PC-9 (cell line): ENCODE data around the gene PALMD. TPM values are rescaled to one million over a fixed set of nuclear protein-coding genes. Genes with fewer than 3 reads are reported as not detected.

Experiments used
- BruUV-seq: library from RNA; stranded (reverse); fragments of 400-500 nt; replicated peaks from 2 replicates; lab custom pipeline; 2021; lab: Mats Ljungman, UMichigan
- CTCF ChIA-PET: fragments of 300-600 bp; sonication (Branson Sonifier 250); formaldehyde crosslinking; loops from one replicate; lab custom pipeline; 2022; ENCODE audit warnings: antibody characterized with exemption; lab: Charles Lee
- POLR2A ChIA-PET: fragments of 300-600 bp; sonication (Branson Sonifier 250); formaldehyde crosslinking; loops from one replicate; lab custom pipeline; 2022; ENCODE audit warnings: antibody characterized with exemption; ENCODE audit not compliant: unreplicated experiment; lab: Charles Lee
- DNase-seq, 2 experiments: peaks; one replicate each; pipeline versions ENCODE4 v3.0.0 to v3.0.0-alpha.2; 2015 to 2022; ENCODE audit warnings: mixed read lengths in 1 of 2
- H2AFZ ChIP-seq: fragments of 200-600 bp; sonication (generic); 2 replicates; pipeline ENCODE4 v1.8.1; 2017; ENCODE audit warnings: antibody characterized with exemption
- H3F3A ChIP-seq: fragments of 200-600 bp; sonication (generic); 2 replicates; pipeline ENCODE4 v1.8.1; 2017; ENCODE audit warnings: antibody characterized with exemption, mild to moderate bottlenecking, low read depth; ENCODE audit not compliant: insufficient read depth
- H3K27ac ChIP-seq: fragments of 200-600 bp; sonication (generic); 2 replicates; pipeline ENCODE4 v1.6.1; 2016; ENCODE audit warnings: mixed run types
- H3K27me3 ChIP-seq: fragments of 200-600 bp; sonication (generic); 2 replicates; pipeline ENCODE4 v1.6.1; 2016; ENCODE audit warnings: low read depth, mixed run types; ENCODE audit not compliant: insufficient read depth
- H3K36me3 ChIP-seq: fragments of 200-600 bp; sonication (generic); 2 replicates; pipeline ENCODE4 v1.6.1; 2016; ENCODE audit warnings: low read depth, mixed run types
- H3K4me1 ChIP-seq: fragments of 200-600 bp; sonication (generic); replicated peaks from 2 replicates; pipeline ENCODE4 v1.6.1; 2016; ENCODE audit warnings: mixed run types; ENCODE audit not compliant: insufficient read depth
- H3K4me2 ChIP-seq: fragments of 200-600 bp; sonication (generic); 2 replicates; pipeline ENCODE4 v1.6.1; 2017; ENCODE audit warnings: mixed run types
- H3K4me3 ChIP-seq: fragments of 200-600 bp; sonication (generic); 2 replicates; pipeline ENCODE4 v1.6.1; 2016; ENCODE audit warnings: mixed run types
- H3K79me2 ChIP-seq: fragments of 200-600 bp; sonication (generic); 2 replicates; pipeline ENCODE4 v1.6.1; 2017; ENCODE audit warnings: low read depth, mixed run types
- H3K9me2 ChIP-seq: fragments of 200-600 bp; sonication (generic); 2 replicates; pipeline ENCODE4 v1.8.1; 2017; ENCODE audit warnings: mild to moderate bottlenecking; ENCODE audit not compliant: insufficient read depth
- H3K9me3 ChIP-seq: fragments of 200-600 bp; sonication (generic); 2 replicates; pipeline ENCODE4 v1.8.1; 2016; ENCODE audit warnings: low read depth; ENCODE audit not compliant: insufficient read depth
- H4K20me1 ChIP-seq: fragments of 200-600 bp; sonication (generic); 2 replicates; pipeline ENCODE4 v1.8.1; 2017; ENCODE audit not compliant: insufficient read depth
- EZH2 ChIP-seq: fragments of 200-600 bp; sonication (generic); IDR thresholded peaks from 2 replicates; pipeline ENCODE4 v1.8.0; 2017; ENCODE audit warnings: antibody characterized with exemption, low read depth
- intact Hi-C: fragments of 100-400 bp; cut with micrococcal nuclease; formaldehyde crosslinking; loops from one replicate; pipeline ENCODE4 v1.10.0; 2022; ENCODE audit not compliant: unreplicated experiment
- total RNA-seq: library from RNA; stranded (reverse); gene quantifications from 2 replicates; pipeline ENCODE4 v1.2.3, GENCODE V29; 2021
- TF ChIP-seq, protein P1 (sequence below): fragments of 200-600 bp; sonication (generic); conservative IDR thresholded peaks from 2 replicates; pipeline ENCODE4 v1.6.1; 2017; ENCODE audit warnings: mixed run types, antibody characterized with exemption, mild to moderate bottlenecking, moderate library complexity

PALMD gene
- total RNA-seq, 1 experiment from 2014 or later: 0.68 TPM

GRCh38 chr1:99613716-99614115 lies 32.2 kb upstream of the PALMD start:
- Histone ChIP-seq H4K20me1 (no peaks in the 10 kb centered on the region; the same call in 1 of the 2 replicates), H3K36me3 (no peaks in the 10 kb centered on the region), H3K79me2 (no peaks in the 10 kb centered on the region), H3K4me3 (no peak overlapping the region), H3K4me2 (no peak overlapping the region), H3K4me1 (no peaks in the 10 kb centered on the region), H3K9me2 (peaks cover 5% of the 10 kb centered on the region; the same call in 1 of the 2 replicates), H3F3A (no peaks in the 10 kb centered on the region), H3K9me3 (no peaks in the 10 kb centered on the region), H3K27me3 (no peaks in the 10 kb centered on the region), H2AFZ (no peak overlapping the region), H3K27ac (no peak overlapping the region)
- no TSS peak for BruUV-seq
- intact Hi-C loops: no loop called here
- POLR2A ChIA-PET: no interaction called here
- TF ChIP-seq, protein P1, sequence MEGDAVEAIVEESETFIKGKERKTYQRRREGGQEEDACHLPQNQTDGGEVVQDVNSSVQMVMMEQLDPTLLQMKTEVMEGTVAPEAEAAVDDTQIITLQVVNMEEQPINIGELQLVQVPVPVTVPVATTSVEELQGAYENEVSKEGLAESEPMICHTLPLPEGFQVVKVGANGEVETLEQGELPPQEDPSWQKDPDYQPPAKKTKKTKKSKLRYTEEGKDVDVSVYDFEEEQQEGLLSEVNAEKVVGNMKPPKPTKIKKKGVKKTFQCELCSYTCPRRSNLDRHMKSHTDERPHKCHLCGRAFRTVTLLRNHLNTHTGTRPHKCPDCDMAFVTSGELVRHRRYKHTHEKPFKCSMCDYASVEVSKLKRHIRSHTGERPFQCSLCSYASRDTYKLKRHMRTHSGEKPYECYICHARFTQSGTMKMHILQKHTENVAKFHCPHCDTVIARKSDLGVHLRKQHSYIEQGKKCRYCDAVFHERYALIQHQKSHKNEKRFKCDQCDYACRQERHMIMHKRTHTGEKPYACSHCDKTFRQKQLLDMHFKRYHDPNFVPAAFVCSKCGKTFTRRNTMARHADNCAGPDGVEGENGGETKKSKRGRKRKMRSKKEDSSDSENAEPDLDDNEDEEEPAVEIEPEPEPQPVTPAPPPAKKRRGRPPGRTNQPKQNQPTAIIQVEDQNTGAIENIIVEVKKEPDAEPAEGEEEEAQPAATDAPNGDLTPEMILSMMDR: no peak
- no peak for TF ChIP-seq EZH2
- no peak for DNase-seq
- CTCF ChIA-PET: no interaction called here

DNA sequence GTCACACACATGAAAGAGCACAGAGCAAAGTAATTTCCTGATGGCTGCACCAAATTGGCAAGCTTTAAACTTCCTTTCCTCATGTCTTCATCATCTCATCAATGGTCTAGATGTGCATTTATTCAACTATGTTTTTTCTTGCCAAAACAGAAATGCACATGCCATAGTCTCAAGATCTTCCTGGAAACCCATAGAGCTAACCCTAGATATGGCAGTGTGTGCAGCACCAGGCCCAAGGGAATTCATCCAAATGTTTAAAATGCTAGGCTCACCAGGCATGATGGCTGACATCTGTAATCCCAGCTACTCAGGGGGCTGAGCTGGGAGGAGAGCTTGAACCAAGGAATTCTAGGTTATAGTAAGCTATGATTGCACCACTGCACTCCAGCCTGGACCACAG lies 31.2 kb upstream of the PALMD start:
- Histone ChIP-seq H3K9me3 (no peaks in the 10 kb centered on the region), H2AFZ (no peak overlapping the region), H3K4me2 (no peak overlapping the region), H3K79me2 (no peaks in the 10 kb centered on the region), H3K36me3 (no peaks in the 10 kb centered on the region), H4K20me1 (no peaks in the 10 kb centered on the region; the same call in 1 of the 2 replicates), H3K27me3 (no peaks in the 10 kb centered on the region), H3K4me3 (no peak overlapping the region), H3K4me1 (no peaks in the 10 kb centered on the region), H3F3A (no peaks in the 10 kb centered on the region), H3K9me2 (no peaks in the 10 kb centered on the region; the same call in 1 of the 2 replicates), H3K27ac (no peak overlapping the region)
- CTCF ChIA-PET: no interaction called here
- no TSS peak for BruUV-seq
- TF ChIP-seq, protein P1: no peak
- TF ChIP-seq EZH2: no peak
- POLR2A ChIA-PET: no interaction called here
- DNase-seq: no peak
- intact Hi-C loops: no loop called here

DNA sequence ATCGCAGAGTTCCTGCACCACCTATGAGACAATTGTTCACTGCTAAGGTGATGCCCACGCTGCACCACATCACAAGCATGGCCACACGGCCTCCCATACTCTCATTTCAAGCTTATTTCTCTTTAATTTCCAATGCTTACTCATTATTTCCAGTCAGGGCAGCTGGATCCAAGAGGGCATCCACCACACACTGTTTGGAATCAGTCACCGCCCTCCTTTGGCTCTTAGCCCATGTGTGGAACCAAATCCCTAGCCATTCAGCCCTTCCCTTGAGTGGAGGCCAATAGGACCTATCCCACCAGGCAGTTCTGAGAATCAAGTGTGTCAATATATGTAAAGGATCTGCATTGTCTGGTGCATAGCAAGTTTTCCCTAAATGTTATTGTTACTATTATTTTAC lies 26.3 kb upstream of the PALMD start:
- Histone ChIP-seq H2AFZ (no peak overlapping the region), H3K4me1 (no peaks in the 10 kb centered on the region), H3K4me2 (no peak overlapping the region), H4K20me1 (no peaks in the 10 kb centered on the region), H3K27me3 (no peaks in the 10 kb centered on the region), H3K36me3 (no peaks in the 10 kb centered on the region), H3K9me2 (no peaks in the 10 kb centered on the region), H3K27ac (no peak overlapping the region), H3K9me3 (no peaks in the 10 kb centered on the region; the same call in 1 of the 2 replicates), H3K79me2 (no peaks in the 10 kb centered on the region), H3F3A (no peaks in the 10 kb centered on the region), H3K4me3 (no peak overlapping the region)
- POLR2A ChIA-PET: interaction anchor here (0.6 kb wide), 1 partner anchor 16 kb away, joined by 4 read pairs; no protein-coding TSS in a partner anchor
- BruUV-seq: no TSS peak
- intact Hi-C loops: no loop called here
- CTCF ChIA-PET: no interaction called here
- no peak for TF ChIP-seq EZH2
- TF ChIP-seq, protein P1: no peak
- DNase-seq: no peak
